Lung (tissue), 12 donors: ENCODE results near the gene PALD1. TPM values are rescaled to one million over a fixed set of nuclear protein-coding genes. Genes with fewer than 3 reads are reported as not detected.

ENCODE experiments used
- ATAC-seq: fragments of 200-7000 bp; cut with Tn5 transposase; one replicate; pipeline ENCODE4 v1.9.1; 2020; ENCODE audit warnings: moderate number of reproducible peaks; ENCODE audit not compliant: insufficient read depth, low FRiP score
- DNase-seq, 3 donors: peaks; one replicate each; pipeline ENCODE4 v3.0.0-alpha.2; 2013 to 2017
- H3K27ac ChIP-seq, 2 donors: one replicate each; pipeline ENCODE4 v1.5.1; 2013; ENCODE audit warnings: mild to moderate bottlenecking in 2 of 2, moderate library complexity in 2 of 2, control low read depth in 1 of 2, inconsistent platforms in 1 of 2, low read depth in 1 of 2, low read length in 1 of 2
- H3K27me3 ChIP-seq, 3 donors: one replicate each; pipeline ENCODE4 v1.5.1; 2013; ENCODE audit warnings: low read length in 2 of 3; ENCODE audit not compliant: control insufficient read depth in 3 of 3, insufficient read depth in 3 of 3
- H3K36me3 ChIP-seq, 4 donors: one replicate each; pipeline ENCODE4 v1.5.1; 2013; ENCODE audit warnings: low read length in 4 of 4, mild to moderate bottlenecking in 1 of 4, moderate library complexity in 1 of 4; ENCODE audit not compliant: control insufficient read depth in 4 of 4, insufficient read depth in 4 of 4
- H3K4me1 ChIP-seq, 5 donors: one replicate each; pipeline ENCODE4 v1.5.1; 2013; ENCODE audit warnings: low read length in 5 of 5, mild to moderate bottlenecking in 2 of 5, moderate library complexity in 1 of 5; ENCODE audit not compliant: control insufficient read depth in 5 of 5, insufficient read depth in 5 of 5
- H3K4me3 ChIP-seq: one replicate; pipeline ENCODE4 v1.5.1; 2013; ENCODE audit warnings: mild to moderate bottlenecking, control low read depth, moderate library complexity
- H3K9ac ChIP-seq, 2 donors: one replicate each; pipeline ENCODE4 v1.5.1; 2013; ENCODE audit warnings: low read length in 2 of 2, control low read depth in 1 of 2; ENCODE audit not compliant: insufficient read depth in 1 of 2
- H3K9me3 ChIP-seq, 4 donors: one replicate each; pipeline ENCODE4 v1.5.1; 2013; ENCODE audit warnings: low read length in 3 of 4, mild to moderate bottlenecking in 1 of 4, moderate library complexity in 1 of 4; ENCODE audit not compliant: control insufficient read depth in 4 of 4, insufficient read depth in 3 of 4
- CTCF ChIP-seq: IDR thresholded peaks from 2 replicates; pipeline ENCODE4 v1.5.1; 2012; ENCODE audit warnings: mild to moderate bottlenecking; ENCODE audit errors: control extremely low read depth, extremely low read depth
- WGBS, 2 donors: extraction: QIAGEN DNeasy Blood & Tissue Kit; methylation state at CpG; one replicate each; pipeline ENCODE4 v1.1.7; 2013; 5-methylcytosine and 5-hydroxymethylcytosine counted together
- polyA plus RNA-seq, 2 donors: library from polyadenylated mRNA; stranded (reverse); fragments of 200-250 nt; gene quantifications; one replicate each; pipeline ENCODE4 v1.2.1, GENCODE V29; 2013
- total RNA-seq, 2 donors: library from RNA; depleted of rRNA in 1 of 2; stranded (reverse); fragments of >200 nt in 1 of 2; gene quantifications; one replicate each; pipeline ENCODE4 v1.2.1, GENCODE V29; 2014 to 2021
- donor health status: control.
- donor health status: control.
- donor health status: Bipolar disorder and iron deficiency.
- donor health status: healthy.
- donor health status: DM: yes; HTN: yes; CAD: no.

PALD1 gene
- total and polyA plus RNA-seq, 4 donors = 10.5 to 19.7 (median 15.6) TPM

GRCh38 chr10:70459061-70459773 is 19.4 kb upstream of the PALD1 start:
- Histone ChIP-seq H3K4me3 (no peak overlapping the region), H3K4me1 (peaks cover 0 to 25% (median 8%) of the 10 kb centered on the region in 5 donors), H3K27me3 (peaks cover 0 to 17% (median 0%) of the 10 kb centered on the region in 3 donors), H3K36me3 (no peaks in the 10 kb centered on the region), H3K27ac (peak overlapping the region in 1 of 2 donors; percentile 83), H3K9me3 (no peaks in the 10 kb centered on the region), H3K9ac (no peak overlapping the region)
- WGBS, 2 donors = 32 to 48% methylated on average over 19 of the region's 19 CpGs
- DNase-seq = no peak
- ATAC-seq = no peak
- no peak for TF ChIP-seq CTCF

- ATAC-seq (no peak), DNase-seq (no peak)
- H3K36me3 ChIP-seq = no peaks in the 10 kb centered on the region
- no peak for TF ChIP-seq CTCF
- H3K4me3 ChIP-seq = no peak overlapping the region
- H3K27me3 ChIP-seq = peaks cover 0 to 17% (median 0%) of the 10 kb centered on the region in 3 donors
- peaks cover 0 to 25% (median 8%) of the 10 kb centered on the region in 5 donors for H3K4me1 ChIP-seq
- H3K27ac ChIP-seq = no peak overlapping the region
- H3K9me3 ChIP-seq = no peaks in the 10 kb centered on the region
- WGBS, 2 donors = 76 to 88% methylated on average over 29 of the region's 29 CpGs
- H3K9ac ChIP-seq = no peak overlapping the region
Observed at GRCh38 chr10:70459774-70460490, 18.6 kb upstream of the PALD1 start.

- no peak overlapping the region for H3K9ac ChIP-seq
- H3K4me1 ChIP-seq = peaks cover 0 to 25% (median 8%) of the 10 kb centered on the region in 5 donors
- peak; percentile 69 for TF ChIP-seq CTCF
- H3K27ac ChIP-seq = no peak overlapping the region
- DNase-seq (peak; percentile 58 to 72 (median 60)), ATAC-seq (no peak)
- H3K36me3 ChIP-seq = no peaks in the 10 kb centered on the region
- peaks cover 0 to 12% (median 0%) of the 10 kb centered on the region in 3 donors for H3K27me3 ChIP-seq
- no peaks in the 10 kb centered on the region for H3K9me3 ChIP-seq
- WGBS, 2 donors = 55 to 66% methylated on average over 13 of the region's 13 CpGs
- H3K4me3 ChIP-seq = no peak overlapping the region
Observed at GRCh38 chr10:70461397-70462348, 16.9 kb upstream of the PALD1 start.
